T-helper 2 cell (primary cell): ENCODE measurements around the gene FETUB.
A peak's percentile ranks its signal among the peaks of the same experiment; 100 is the strongest.
"Not testable (repeated sequence)": the region's sequence is repeated elsewhere in the genome, so short reads cannot be mapped to it uniquely, and the experiment has no call there.

Experiments
- DNase-seq, 5 experiments: peaks; one replicate each; pipeline versions ENCODE4 v3.0.0 to v3.0.0-alpha.2; 2012 to 2022

The FETUB gene

GRCh38 chr3:186680869-186681268 is 40.7 kb downstream of the FETUB start:
- DNase-seq: no peak

GRCh38 chr3:186682812-186683211 is 42.6 kb downstream of the FETUB start:
- DNase-seq: no peak

GRCh38 chr3:186683979-186684378 is 43.8 kb downstream of the FETUB start:
- DNase-seq: no peak

- not testable (repeated sequence) for DNase-seq
Measured at GRCh38 chr3:186686475-186686874, 46.3 kb downstream of the FETUB start.

- no peak for DNase-seq
Measured at GRCh38 chr3:186687120-186687651, 47.0 kb downstream of the FETUB start.

GRCh38 chr3:186690304-186690703 is 50.1 kb downstream of the FETUB start:
- DNase-seq: not testable (repeated sequence)

GRCh38 chr3:186691676-186692075 is 51.5 kb downstream of the FETUB start:
- DNase-seq: no peak

GRCh38 chr3:186693843-186694242 is 53.6 kb downstream of the FETUB start:
- no peak for DNase-seq

DNA sequence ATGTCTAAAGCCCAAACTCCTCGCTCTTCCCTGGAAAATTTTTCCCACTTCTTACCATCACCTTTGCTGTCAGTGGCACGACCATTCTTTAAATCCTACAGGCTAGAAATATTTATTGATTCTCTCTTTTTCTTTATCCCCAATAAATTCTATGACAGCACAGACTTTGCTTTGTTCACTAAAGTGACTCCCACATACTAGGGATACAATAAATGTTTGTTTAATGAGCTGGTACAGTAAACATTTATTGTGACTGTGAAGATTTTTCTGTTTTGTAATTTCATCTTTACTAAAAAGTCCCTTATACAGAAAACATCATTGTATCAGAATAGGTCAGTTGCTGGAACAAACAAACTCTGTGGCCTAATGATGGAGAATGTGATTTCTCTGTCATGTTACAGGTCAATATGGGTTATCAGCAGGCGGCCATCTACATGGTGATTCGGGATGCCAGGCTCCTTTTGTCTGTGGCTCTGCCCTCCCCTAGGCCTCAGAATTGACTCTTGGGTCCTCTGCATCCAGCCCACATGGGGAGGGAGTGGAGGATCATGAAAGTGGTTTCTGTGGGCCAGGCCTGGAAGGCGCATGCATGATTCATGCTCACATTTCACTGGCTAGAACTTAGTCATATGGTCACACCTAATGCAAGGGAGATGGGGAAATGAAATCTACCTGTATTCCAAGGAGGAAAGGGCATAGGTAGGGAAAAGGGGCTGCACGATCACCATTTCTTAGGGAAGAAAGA is 54.3 kb downstream of the FETUB start:
- DNase-seq: no peak

DNA sequence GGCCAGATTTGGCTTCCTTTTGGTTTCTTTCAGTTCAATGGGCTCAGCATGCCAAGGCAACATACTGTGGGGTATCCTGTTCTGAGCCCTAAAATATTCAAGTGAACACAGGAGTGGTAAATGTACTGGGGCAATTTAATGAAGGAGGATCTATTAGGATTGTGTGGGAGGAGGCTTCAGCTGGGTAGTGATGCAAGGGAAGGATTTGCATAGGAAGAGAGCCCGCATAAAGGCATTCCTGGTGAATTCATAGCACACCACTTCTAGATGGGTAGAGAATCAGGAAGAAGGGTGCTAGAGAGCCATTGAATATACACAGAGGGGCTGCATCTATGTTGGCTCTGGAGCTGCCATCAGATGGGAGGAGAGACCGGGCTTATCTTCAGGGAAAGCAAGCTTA is 56.3 kb downstream of the FETUB start:
- DNase-seq: no peak

DNA sequence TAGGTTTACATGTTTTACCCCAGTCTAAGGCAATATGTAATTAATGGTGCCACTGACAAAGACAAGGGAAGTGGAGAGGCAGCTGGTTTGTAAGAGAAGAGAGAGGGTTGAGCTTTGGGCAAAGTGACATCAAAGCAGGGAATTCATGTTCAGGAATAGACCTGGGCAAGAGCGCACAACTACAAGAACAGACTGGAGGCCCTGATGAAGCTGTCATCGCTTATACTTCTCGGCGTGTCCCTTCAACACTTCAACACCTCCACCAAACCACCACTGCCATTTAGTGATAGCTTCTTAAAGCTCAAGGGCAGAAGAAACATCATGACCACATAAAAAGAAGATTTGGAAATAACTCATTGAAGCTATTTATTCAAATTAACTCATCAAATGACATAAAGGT is 57.3 kb downstream of the FETUB start:
- DNase-seq: no peak

- peak in 1 of 5 experiments; percentile 49 for DNase-seq
Measured at GRCh38 chr3:186700267-186700666, 60.1 kb downstream of the FETUB start.

GRCh38 chr3:186702451-186702850 is 62.3 kb downstream of the FETUB start:
- DNase-seq: not testable (repeated sequence)
